ENCODE data around the gene AP1G2. TPM values are rescaled to one million over a fixed set of nuclear protein-coding genes. Genes with fewer than 3 reads are reported as not detected.

Gene AP1G2
- total RNA-seq, 2 donors from 2014 or later: 6.6 to 18.8 TPM

- Histone ChIP-seq H3K9me3 (no peaks in the 10 kb centered on the region), H3K4me1 (peaks cover 0 to 14% of the 10 kb centered on the region in 2 donors), H3K36me3 (no peaks in the 10 kb centered on the region), H3K27ac (no peak overlapping the region), H3K27me3 (no peaks in the 10 kb centered on the region), H3K4me3 (no peak overlapping the region)
- no peak for DNase-seq (ENCODE audit: low spot score)
- TF ChIP-seq, protein P1, sequence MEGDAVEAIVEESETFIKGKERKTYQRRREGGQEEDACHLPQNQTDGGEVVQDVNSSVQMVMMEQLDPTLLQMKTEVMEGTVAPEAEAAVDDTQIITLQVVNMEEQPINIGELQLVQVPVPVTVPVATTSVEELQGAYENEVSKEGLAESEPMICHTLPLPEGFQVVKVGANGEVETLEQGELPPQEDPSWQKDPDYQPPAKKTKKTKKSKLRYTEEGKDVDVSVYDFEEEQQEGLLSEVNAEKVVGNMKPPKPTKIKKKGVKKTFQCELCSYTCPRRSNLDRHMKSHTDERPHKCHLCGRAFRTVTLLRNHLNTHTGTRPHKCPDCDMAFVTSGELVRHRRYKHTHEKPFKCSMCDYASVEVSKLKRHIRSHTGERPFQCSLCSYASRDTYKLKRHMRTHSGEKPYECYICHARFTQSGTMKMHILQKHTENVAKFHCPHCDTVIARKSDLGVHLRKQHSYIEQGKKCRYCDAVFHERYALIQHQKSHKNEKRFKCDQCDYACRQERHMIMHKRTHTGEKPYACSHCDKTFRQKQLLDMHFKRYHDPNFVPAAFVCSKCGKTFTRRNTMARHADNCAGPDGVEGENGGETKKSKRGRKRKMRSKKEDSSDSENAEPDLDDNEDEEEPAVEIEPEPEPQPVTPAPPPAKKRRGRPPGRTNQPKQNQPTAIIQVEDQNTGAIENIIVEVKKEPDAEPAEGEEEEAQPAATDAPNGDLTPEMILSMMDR (IDR thresholded peaks at IDR 0.05): no peak
These were observed 1.3 kb downstream of the AP1G2 start for GRCh38 chr14:23566112-23566777.

DNA sequence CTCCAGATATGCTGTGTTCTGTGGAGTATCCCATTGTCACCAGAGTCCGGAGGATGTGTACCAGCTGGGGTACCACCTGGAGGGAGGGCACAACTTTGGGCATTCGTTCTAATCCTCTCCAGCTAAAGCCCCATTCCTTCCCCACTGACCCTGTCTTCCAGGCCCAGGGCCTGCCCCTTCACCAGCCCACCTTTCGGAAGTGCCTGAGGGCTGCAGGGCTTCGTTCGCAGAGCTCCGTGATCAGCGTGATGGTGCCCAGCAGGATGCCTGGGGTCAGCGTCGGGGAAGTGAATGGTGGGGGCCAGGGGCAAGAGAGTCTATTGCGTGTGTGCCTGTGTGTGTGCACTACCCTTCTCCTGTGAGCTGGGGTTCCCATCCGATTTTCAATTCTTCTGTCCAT is 2.0 kb downstream of the AP1G2 start:
- Histone ChIP-seq H3K4me3 (no peak overlapping the region), H3K27ac (no peak overlapping the region), H3K9me3 (no peaks in the 10 kb centered on the region), H3K36me3 (no peaks in the 10 kb centered on the region), H3K4me1 (peaks cover 0 to 14% of the 10 kb centered on the region in 2 donors), H3K27me3 (no peaks in the 10 kb centered on the region)
- DNase-seq (ENCODE audit: low spot score): no peak
- TF ChIP-seq, protein P1 (IDR thresholded peaks at IDR 0.05): no peak

DNA sequence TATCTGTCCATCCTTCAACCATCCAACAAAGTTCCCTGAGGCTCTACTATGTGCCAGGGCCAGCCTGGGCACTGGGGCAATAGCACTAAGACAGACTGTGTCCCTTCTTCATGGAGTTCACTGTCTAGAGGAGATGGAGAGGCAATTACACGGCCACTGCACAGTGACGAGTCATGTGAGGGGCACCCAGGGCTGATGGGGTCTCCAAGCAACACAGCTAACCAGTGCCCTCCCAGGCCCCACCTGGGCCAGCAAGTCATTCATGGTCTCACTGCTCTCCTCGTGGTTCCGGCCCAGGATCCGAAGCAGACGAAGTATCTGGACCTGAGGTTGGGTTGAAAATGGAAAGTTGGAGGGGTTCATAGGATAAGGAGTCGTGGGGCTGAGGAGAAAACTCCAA is 2.7 kb downstream of the AP1G2 start:
- no peak for DNase-seq (ENCODE audit: low spot score)
- Histone ChIP-seq H3K27me3 (no peaks in the 10 kb centered on the region), H3K9me3 (no peaks in the 10 kb centered on the region), H3K4me1 (peaks cover 0 to 14% of the 10 kb centered on the region in 2 donors), H3K4me3 (no peak overlapping the region), H3K36me3 (no peaks in the 10 kb centered on the region), H3K27ac (no peak overlapping the region)
- TF ChIP-seq, protein P1 (IDR thresholded peaks at IDR 0.05): no peak

DNA sequence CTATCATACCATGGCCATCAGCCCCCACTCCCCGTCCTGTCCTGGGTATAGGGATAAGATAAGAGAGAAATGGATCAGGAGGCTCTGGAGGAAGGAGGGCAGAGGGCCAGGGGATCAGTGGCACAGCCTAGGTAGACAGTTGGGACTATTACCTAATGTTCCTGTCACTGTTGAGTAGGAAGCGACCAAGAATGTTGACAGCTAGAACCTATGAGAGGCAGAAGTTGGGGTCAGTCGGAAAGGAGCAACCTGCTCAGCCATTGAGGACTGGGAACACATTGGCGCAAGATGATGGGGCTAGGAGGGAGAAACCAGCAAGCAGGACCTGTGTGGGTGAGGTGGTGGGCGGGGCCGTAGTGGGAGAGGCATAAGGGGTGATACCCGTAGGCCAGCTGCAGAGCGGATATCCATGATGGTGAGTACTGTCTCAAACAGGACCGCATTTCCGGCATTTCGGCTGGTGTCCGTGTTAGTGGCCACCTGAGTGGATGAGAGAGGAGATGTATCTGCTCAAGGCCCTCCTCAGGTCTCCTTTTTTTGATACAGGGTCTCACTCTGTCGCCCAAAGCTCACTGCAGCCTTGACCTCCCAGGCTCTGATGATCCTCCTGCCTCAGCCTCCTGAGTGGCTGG is 3.3 kb downstream of the AP1G2 start:
- peaks cover 3% of the 10 kb centered on the region for H3K36me3 ChIP-seq
- TF ChIP-seq, protein P1 (IDR thresholded peaks at IDR 0.05): no peak
- peaks cover 0 to 14% of the 10 kb centered on the region in 2 donors for H3K4me1 ChIP-seq
- no peak for DNase-seq (ENCODE audit: low spot score)
- no peaks in the 10 kb centered on the region for H3K9me3 ChIP-seq
- no peak overlapping the region for H3K27ac ChIP-seq
- H3K4me3 ChIP-seq: no peak overlapping the region
- no peaks in the 10 kb centered on the region for H3K27me3 ChIP-seq

- Histone ChIP-seq H3K27me3 (no peaks in the 10 kb centered on the region), H3K27ac (no peak overlapping the region), H3K9me3 (no peaks in the 10 kb centered on the region), H3K4me3 (no peak overlapping the region), H3K4me1 (peaks cover 0 to 14% of the 10 kb centered on the region in 2 donors), H3K36me3 (peaks cover 9% of the 10 kb centered on the region)
- DNase-seq (ENCODE audit: low spot score): no peak
- TF ChIP-seq, protein P1 (IDR thresholded peaks at IDR 0.05): no peak
These were observed 4.0 kb downstream of the AP1G2 start for GRCh38 chr14:23563473-23564180.
